H1 (cell line): ENCODE measurements around the gene SEMA3D. TPM values are rescaled to one million over a fixed set of nuclear protein-coding genes. Genes with fewer than 3 reads are reported as not detected.
A peak's percentile ranks its signal among the peaks of the same experiment; 100 is the strongest.

ENCODE experiments used
- CHD2 ChIP-seq: IDR thresholded peaks from 2 replicates; pipeline ENCODE4 v1.6.1; 2012; ENCODE audit warnings: low read length, improper control_type of control experiment
- CREB1 ChIP-seq: IDR thresholded peaks from 2 replicates; pipeline ENCODE4 v1.6.1; 2012; ENCODE audit warnings: inconsistent platforms
- GTF2F1 ChIP-seq: IDR thresholded peaks from 2 replicates; pipeline ENCODE4 v1.6.1; 2012; ENCODE audit warnings: low read depth, low read length, improper control_type of control experiment, borderline replicate concordance
- KDM1A ChIP-seq: fragments of 200-600, 300-600 bp; sonication (generic); IDR thresholded peaks from 2 replicates; pipeline ENCODE4 v1.7.1; 2016; ENCODE audit warnings: mild to moderate bottlenecking, low read length, borderline replicate concordance
- RBBP5 ChIP-seq: IDR thresholded peaks from 2 replicates; pipeline ENCODE4 v1.7.1; 2012; ENCODE audit warnings: low read depth, mild to moderate bottlenecking, inconsistent platforms, low read length, moderate library complexity, borderline replicate concordance
- RNF2 ChIP-seq: fragments of 200-900, 300-1000 bp; sonication (generic); IDR thresholded peaks from 2 replicates; pipeline ENCODE4 v1.7.1; 2016; ENCODE audit warnings: borderline replicate concordance, low read depth, mild to moderate bottlenecking, antibody characterized with exemption, low read length; ENCODE audit not compliant: poor library complexity, severe bottlenecking; ENCODE audit errors: missing control alignments
- SIRT6 ChIP-seq: IDR thresholded peaks from one replicate; pipeline ENCODE4 v1.7.1; 2012; ENCODE audit warnings: low read length, inconsistent platforms
- SIX5 ChIP-seq: IDR thresholded peaks from 2 replicates; pipeline ENCODE4 v1.6.1; 2011; ENCODE audit warnings: mild to moderate bottlenecking, low read depth, low read length
- SP1 ChIP-seq: IDR thresholded peaks from 2 replicates; pipeline ENCODE4 v1.6.1; 2011; ENCODE audit warnings: low read depth, low read length
- TAF1 ChIP-seq: IDR thresholded peaks from 2 replicates; pipeline ENCODE4 v1.6.1; 2011; ENCODE audit warnings: mild to moderate bottlenecking, low read depth, low read length
- polyA plus RNA-seq, 7 experiments: library from polyadenylated mRNA; depleted of rRNA in 3 of 7; stranded (reverse) in 5 of 7; unstranded in 2 of 7; fragments of >200 nt in 5 of 7; fragments of 200-250 nt in 2 of 7; gene quantifications; 1 replicate in 5 of 7; 2 replicates in 1 of 7; 4 replicates in 1 of 7; pipeline versions ENCODE4 v1.2.1 to v1.2.3, GENCODE V29; 2011 to 2013; ENCODE audit warnings: missing spikeins in 2 of 7, mixed read lengths in 2 of 7
- total RNA-seq: library from RNA; stranded (reverse); fragmentation: NEBNext Ultra II Directional; extraction: Animal tissue kit (Norgen Biotek cat#: 25700); gene quantifications from 2 replicates; pipeline ENCODE4 v1.2.1, GENCODE V29; 2021
- TF ChIP-seq, protein P1 (sequence below): fragments of 300-600 bp; sonication (generic); IDR thresholded peaks from 2 replicates; pipeline ENCODE4 v1.7.1; 2012; ENCODE audit warnings: low read length, moderate library complexity, mild to moderate bottlenecking, inconsistent platforms; ENCODE audit not compliant: insufficient replicate concordance

The SEMA3D gene
- total and polyA plus RNA-seq, 2 of the 8 experiments (the other 6 are each of a cell fraction or from before 2014, with no cell fraction given) = 1.6 to 3.5 TPM

DNA sequence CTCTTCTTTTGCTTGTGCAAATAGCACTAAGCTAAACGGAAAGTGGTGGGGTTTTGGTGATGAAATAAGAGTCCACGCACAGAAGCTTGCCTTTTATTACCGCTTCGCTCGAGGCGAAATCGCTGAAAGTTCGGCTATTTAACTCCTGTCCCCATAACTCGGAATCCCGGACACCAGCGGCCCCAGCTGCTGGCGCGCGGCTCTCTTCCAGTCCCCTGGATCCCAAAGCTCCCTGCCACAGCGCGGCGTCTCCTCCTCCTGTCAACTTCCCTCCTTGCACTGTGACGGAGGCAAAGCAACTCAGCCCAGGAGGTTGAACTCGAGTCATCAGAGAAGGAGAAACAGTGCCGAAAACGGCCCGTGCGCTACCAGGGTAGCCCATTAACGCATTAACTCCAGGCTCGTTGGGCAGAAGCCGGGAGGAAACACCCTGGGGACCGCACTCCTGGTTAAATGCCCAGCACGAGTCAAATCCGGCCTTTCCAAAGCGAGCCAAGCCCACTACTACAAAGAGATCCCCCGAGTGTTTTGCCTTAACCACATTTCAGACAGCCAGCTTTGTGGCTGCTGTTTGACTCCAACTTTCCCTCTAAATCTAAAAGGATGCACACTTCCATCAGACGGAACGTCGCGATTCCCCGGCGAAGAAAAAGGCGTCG, 1.3 kb downstream of the SEMA3D start (continued):
- TF ChIP-seq, protein P1, sequence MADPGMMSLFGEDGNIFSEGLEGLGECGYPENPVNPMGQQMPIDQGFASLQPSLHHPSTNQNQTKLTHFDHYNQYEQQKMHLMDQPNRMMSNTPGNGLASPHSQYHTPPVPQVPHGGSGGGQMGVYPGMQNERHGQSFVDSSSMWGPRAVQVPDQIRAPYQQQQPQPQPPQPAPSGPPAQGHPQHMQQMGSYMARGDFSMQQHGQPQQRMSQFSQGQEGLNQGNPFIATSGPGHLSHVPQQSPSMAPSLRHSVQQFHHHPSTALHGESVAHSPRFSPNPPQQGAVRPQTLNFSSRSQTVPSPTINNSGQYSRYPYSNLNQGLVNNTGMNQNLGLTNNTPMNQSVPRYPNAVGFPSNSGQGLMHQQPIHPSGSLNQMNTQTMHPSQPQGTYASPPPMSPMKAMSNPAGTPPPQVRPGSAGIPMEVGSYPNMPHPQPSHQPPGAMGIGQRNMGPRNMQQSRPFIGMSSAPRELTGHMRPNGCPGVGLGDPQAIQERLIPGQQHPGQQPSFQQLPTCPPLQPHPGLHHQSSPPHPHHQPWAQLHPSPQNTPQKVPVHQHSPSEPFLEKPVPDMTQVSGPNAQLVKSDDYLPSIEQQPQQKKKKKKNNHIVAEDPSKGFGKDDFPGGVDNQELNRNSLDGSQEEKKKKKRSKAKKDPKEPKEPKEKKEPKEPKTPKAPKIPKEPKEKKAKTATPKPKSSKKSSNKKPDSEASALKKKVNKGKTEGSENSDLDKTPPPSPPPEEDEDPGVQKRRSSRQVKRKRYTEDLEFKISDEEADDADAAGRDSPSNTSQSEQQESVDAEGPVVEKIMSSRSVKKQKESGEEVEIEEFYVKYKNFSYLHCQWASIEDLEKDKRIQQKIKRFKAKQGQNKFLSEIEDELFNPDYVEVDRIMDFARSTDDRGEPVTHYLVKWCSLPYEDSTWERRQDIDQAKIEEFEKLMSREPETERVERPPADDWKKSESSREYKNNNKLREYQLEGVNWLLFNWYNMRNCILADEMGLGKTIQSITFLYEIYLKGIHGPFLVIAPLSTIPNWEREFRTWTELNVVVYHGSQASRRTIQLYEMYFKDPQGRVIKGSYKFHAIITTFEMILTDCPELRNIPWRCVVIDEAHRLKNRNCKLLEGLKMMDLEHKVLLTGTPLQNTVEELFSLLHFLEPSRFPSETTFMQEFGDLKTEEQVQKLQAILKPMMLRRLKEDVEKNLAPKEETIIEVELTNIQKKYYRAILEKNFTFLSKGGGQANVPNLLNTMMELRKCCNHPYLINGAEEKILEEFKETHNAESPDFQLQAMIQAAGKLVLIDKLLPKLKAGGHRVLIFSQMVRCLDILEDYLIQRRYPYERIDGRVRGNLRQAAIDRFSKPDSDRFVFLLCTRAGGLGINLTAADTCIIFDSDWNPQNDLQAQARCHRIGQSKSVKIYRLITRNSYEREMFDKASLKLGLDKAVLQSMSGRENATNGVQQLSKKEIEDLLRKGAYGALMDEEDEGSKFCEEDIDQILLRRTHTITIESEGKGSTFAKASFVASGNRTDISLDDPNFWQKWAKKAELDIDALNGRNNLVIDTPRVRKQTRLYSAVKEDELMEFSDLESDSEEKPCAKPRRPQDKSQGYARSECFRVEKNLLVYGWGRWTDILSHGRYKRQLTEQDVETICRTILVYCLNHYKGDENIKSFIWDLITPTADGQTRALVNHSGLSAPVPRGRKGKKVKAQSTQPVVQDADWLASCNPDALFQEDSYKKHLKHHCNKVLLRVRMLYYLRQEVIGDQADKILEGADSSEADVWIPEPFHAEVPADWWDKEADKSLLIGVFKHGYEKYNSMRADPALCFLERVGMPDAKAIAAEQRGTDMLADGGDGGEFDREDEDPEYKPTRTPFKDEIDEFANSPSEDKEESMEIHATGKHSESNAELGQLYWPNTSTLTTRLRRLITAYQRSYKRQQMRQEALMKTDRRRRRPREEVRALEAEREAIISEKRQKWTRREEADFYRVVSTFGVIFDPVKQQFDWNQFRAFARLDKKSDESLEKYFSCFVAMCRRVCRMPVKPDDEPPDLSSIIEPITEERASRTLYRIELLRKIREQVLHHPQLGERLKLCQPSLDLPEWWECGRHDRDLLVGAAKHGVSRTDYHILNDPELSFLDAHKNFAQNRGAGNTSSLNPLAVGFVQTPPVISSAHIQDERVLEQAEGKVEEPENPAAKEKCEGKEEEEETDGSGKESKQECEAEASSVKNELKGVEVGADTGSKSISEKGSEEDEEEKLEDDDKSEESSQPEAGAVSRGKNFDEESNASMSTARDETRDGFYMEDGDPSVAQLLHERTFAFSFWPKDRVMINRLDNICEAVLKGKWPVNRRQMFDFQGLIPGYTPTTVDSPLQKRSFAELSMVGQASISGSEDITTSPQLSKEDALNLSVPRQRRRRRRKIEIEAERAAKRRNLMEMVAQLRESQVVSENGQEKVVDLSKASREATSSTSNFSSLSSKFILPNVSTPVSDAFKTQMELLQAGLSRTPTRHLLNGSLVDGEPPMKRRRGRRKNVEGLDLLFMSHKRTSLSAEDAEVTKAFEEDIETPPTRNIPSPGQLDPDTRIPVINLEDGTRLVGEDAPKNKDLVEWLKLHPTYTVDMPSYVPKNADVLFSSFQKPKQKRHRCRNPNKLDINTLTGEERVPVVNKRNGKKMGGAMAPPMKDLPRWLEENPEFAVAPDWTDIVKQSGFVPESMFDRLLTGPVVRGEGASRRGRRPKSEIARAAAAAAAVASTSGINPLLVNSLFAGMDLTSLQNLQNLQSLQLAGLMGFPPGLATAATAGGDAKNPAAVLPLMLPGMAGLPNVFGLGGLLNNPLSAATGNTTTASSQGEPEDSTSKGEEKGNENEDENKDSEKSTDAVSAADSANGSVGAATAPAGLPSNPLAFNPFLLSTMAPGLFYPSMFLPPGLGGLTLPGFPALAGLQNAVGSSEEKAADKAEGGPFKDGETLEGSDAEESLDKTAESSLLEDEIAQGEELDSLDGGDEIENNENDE = no peak
- TF ChIP-seq SIRT6 (no peak), SIX5 (no peak), CREB1 (no peak), TAF1 (no peak), SP1 (no peak), KDM1A (no peak), GTF2F1 (no peak), RBBP5 (0 out of 2 replicates have a peak, but pooled peaks have one; percentile 50), RNF2 (no peak), CHD2 (no peak)
